ENCODE data around the gene CALHM3.

DNA sequence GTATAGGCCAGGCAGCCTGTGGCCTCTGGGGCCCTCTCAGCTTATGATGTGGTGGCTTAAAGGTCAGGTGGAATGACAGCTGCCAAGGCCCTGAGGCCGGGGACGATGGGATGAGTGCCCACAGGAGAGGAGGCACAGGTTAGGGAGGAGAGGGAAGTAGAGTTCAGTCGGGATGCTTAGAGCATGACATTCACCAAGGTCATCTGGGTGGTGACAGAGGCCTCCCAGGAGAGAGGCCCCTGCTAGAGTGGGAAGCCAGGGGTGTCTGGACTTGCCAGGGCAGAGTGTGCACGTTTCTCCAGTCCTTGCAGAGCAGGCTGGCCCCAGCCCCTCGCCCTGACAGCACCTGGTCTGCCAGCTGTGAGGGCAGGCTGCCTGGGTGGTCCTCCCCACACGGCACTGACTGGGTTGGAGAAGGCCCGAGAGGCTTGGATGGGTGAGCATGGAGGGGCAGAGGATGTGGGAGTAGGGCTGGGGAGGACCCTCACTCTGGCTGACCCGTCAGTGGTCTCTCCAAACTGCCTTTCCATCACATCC is 21.8 kb downstream of the CALHM3 start:
- TF ChIP-seq, protein P1, sequence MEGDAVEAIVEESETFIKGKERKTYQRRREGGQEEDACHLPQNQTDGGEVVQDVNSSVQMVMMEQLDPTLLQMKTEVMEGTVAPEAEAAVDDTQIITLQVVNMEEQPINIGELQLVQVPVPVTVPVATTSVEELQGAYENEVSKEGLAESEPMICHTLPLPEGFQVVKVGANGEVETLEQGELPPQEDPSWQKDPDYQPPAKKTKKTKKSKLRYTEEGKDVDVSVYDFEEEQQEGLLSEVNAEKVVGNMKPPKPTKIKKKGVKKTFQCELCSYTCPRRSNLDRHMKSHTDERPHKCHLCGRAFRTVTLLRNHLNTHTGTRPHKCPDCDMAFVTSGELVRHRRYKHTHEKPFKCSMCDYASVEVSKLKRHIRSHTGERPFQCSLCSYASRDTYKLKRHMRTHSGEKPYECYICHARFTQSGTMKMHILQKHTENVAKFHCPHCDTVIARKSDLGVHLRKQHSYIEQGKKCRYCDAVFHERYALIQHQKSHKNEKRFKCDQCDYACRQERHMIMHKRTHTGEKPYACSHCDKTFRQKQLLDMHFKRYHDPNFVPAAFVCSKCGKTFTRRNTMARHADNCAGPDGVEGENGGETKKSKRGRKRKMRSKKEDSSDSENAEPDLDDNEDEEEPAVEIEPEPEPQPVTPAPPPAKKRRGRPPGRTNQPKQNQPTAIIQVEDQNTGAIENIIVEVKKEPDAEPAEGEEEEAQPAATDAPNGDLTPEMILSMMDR (IDR thresholded peaks at IDR 0.05; ENCODE audit: borderline replicate concordance, extremely low read depth, low read length, poor library complexity, severe bottlenecking) = no peak
- TF ChIP-seq EZH2 (IDR thresholded peaks at IDR 0.05; ENCODE audit: borderline replicate concordance, low read depth, low read length, severe bottlenecking) = no peak

All from DND-41 (cell line).